ENCODE data around the gene AARS2. TPM values are rescaled to one million over a fixed set of nuclear protein-coding genes. Genes with fewer than 3 reads are reported as not detected.

The AARS2 gene
- total and polyA plus RNA-seq, 2 of the 8 experiments (the other 6 are each of a cell fraction or from before 2014, with no cell fraction given), result 8.6 to 20.4 TPM

DNA sequence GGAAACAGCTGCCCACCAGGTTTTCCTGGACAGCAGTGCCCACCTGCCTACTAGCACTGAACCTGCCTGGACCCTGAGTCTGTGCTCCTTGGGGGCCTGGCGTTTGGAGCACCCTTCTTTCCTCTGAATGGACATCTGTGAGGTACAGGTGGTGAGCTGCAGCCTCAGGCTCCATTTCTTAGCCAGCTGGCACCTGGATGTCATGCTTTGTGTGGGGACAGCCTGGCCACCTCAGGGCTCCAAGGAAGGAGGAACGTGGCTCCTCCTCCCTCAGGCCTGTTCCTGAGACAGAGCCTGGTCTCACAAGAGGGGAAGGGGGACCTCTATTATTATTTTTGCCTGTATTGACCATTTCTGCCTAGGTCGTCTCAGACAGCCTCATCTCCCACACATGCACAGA lies 34.8 kb downstream of the AARS2 start:
- FAIRE-seq (no peak), DNase-seq (ENCODE audit: low read depth in 1 of 2, low spot score in 2 of 2) (no peak)
- Histone ChIP-seq H2BK15ac (ENCODE audit: low read length) (0 out of 2 replicates have a peak overlapping the region, but pooled peaks have one; percentile 21), H3K9me3 (ENCODE audit: insufficient read depth in 2 of 2, low read depth in 1 of 2, low read length in 1 of 2) (no peaks in the 10 kb centered on the region), H3K79me1 (ENCODE audit: low read depth, low read length) (no peaks in the 10 kb centered on the region), H3K79me2 (ENCODE audit: control insufficient read depth in 1 of 2, insufficient read depth in 2 of 2, low read length in 2 of 2) (no peaks in the 10 kb centered on the region), H3K18ac (ENCODE audit: extremely low read depth, low read length) (no peak overlapping the region), H4K20me1 (replicated peaks in 1 of 2; ENCODE audit: control insufficient read depth in 1 of 2, insufficient read depth in 2 of 2, low read length in 2 of 2) (peaks cover 0 to 8% of the 10 kb centered on the region in 2 experiments), H2AK5ac (ENCODE audit: low read depth, low read length) (no peak overlapping the region), H3K4ac (replicated peaks; ENCODE audit: insufficient read length, low read depth, low read length) (no peak overlapping the region), H3K56ac (replicated peaks; ENCODE audit: insufficient read length, low read depth, low read length) (no peak overlapping the region), H3K4me1 (replicated peaks in 1 of 4; ENCODE audit: control insufficient read depth in 3 of 4, insufficient read depth in 4 of 4, low read length in 3 of 4) (no peaks in the 10 kb centered on the region; a peak in 1 of 7 replicates), H3K4me2 (ENCODE audit: insufficient read depth in 1 of 2, low read depth in 2 of 2, low read length in 2 of 2) (no peak overlapping the region), H2BK12ac (ENCODE audit: low read depth, low read length) (no peak overlapping the region), H2BK5ac (ENCODE audit: low read depth, low read length) (no peak overlapping the region), H3K23ac (ENCODE audit: insufficient read length) (no peak overlapping the region), H3K4me3 (ENCODE audit: extremely low read depth in 1 of 4, insufficient read depth in 2 of 4, low read depth in 3 of 4, low read length in 4 of 4) (no peak overlapping the region), H4K5ac (ENCODE audit: insufficient read length, low read depth, low read length) (no peak overlapping the region), H4K91ac (replicated peaks; ENCODE audit: insufficient read length, low read length) (no peak overlapping the region), H3K9ac (replicated peaks in 1 of 4; ENCODE audit: extremely low read depth in 1 of 4, low read depth in 3 of 4, low read length in 3 of 4) (no peak overlapping the region), H3K27ac (ENCODE audit: low read depth, low read length) (no peak overlapping the region), H2BK120ac (replicated peaks; ENCODE audit: low read depth, low read length) (no peak overlapping the region), H4K8ac (ENCODE audit: extremely low read depth, insufficient read depth, low read length) (no peak overlapping the region), H2AFZ (ENCODE audit: low read length) (no peak overlapping the region), H2BK20ac (ENCODE audit: low read length) (no peak overlapping the region), H3K14ac (ENCODE audit: insufficient read length) (no peak overlapping the region), H3K27me3 (replicated peaks in 1 of 4; ENCODE audit: control insufficient read depth in 3 of 4, extremely low read depth in 1 of 4, insufficient read depth in 3 of 4, low read length in 3 of 4) (peaks cover 0 to 3% (median 0%) of the 10 kb centered on the region in 4 experiments; a peak in 1 of 7 replicates), H3K23me2 (ENCODE audit: low read depth, low read length) (no peaks in the 10 kb centered on the region; the same call in 1 of the 2 replicates), H3K36me3 (ENCODE audit: control insufficient read depth in 2 of 4, insufficient read depth in 4 of 4, low read length in 3 of 4) (peaks cover 0 to 8% (median 3%) of the 10 kb centered on the region in 4 experiments; a peak in 4 of 8 replicates)
- TF ChIP-seq GABPA (IDR thresholded peaks at IDR 0.05; ENCODE audit: borderline replicate concordance, insufficient read depth, low read length) (no peak), FOSL1 (IDR thresholded peaks at IDR 0.05; ENCODE audit: insufficient read depth, low read depth, low read length) (no peak), SP4 (IDR thresholded peaks at IDR 0.05; ENCODE audit: low read length) (no peak), SIX5 (IDR thresholded peaks at IDR 0.05; ENCODE audit: low read depth, low read length) (no peak), EZH2 (IDR thresholded peaks at IDR 0.05; ENCODE audit: low read depth, low read length, severe bottlenecking) (no peak), TAF7 (optimal IDR thresholded peaks at IDR 0.05; ENCODE audit: borderline replicate concordance, low read depth, low read length) (no peak)
- WGBS, 2 experiments (ENCODE audit: extremely low coverage in 1 of 2, insufficient coverage in 1 of 2, insufficient read length in 1 of 2, insufficient replicate concordance in 2 of 2, low coverage in 1 of 2, low lambda C conversion rate in 2 of 2, missing lambda C conversion rate in 1 of 2), result 64% methylated on average over 3 of the region's 3 CpGs; no CpG with 5 or more reads in 1 of the 2 experiments
- ChIA-PET POLR2A (ENCODE audit: partially characterized antibody) (interaction anchor here (0.6 to 3.2 kb wide), 13 partner anchors 10 to 39 kb away, joined by 3 to 18 read pairs (median 4); partner anchors contain the start of genes AARS2 and SLC35B2), CTCF (ENCODE audit: partially characterized antibody) (interaction anchor here (0.9 to 19.0 kb wide), 10 partner anchors 10 to 64 kb away, joined by 3 to 330 read pairs (median 6); partner anchors contain the start of genes AARS2 and TMEM151B)
